H9 (cell line): ENCODE results near the gene PSMA4. TPM values are rescaled to one million over a fixed set of nuclear protein-coding genes. Genes with fewer than 3 reads are reported as not detected.

Experiments used
- DNase-seq: peaks from one replicate; pipeline ENCODE4 v3.0.0-alpha.2; 2017
- H2AFZ ChIP-seq: one replicate; pipeline ENCODE4 v1.6.1; 2013; ENCODE audit warnings: mild to moderate bottlenecking, low read length, control low read depth, moderate library complexity
- H2AK5ac ChIP-seq: 2 replicates; pipeline ENCODE4 v1.6.1; 2013; ENCODE audit warnings: low read length, control low read depth, mixed read lengths; ENCODE audit not compliant: insufficient read length
- H2BK120ac ChIP-seq: one replicate; pipeline ENCODE4 v1.6.1; 2013; ENCODE audit warnings: low read depth, mild to moderate bottlenecking, low read length, control low read depth, inconsistent platforms; ENCODE audit not compliant: poor library complexity, severe bottlenecking
- H2BK12ac ChIP-seq: 2 replicates; pipeline ENCODE4 v1.6.1; 2013; ENCODE audit warnings: low read length, control low read depth, mixed read lengths, low read depth; ENCODE audit not compliant: insufficient read length
- H2BK15ac ChIP-seq: 2 replicates; pipeline ENCODE4 v1.6.1; 2013; ENCODE audit warnings: low read depth, low read length, control low read depth
- H2BK20ac ChIP-seq: one replicate; pipeline ENCODE4 v1.6.1; 2013; ENCODE audit warnings: low read depth, mild to moderate bottlenecking, low read length, control low read depth, inconsistent platforms; ENCODE audit not compliant: poor library complexity, severe bottlenecking
- H2BK5ac ChIP-seq: 2 replicates; pipeline ENCODE4 v1.6.1; 2013; ENCODE audit warnings: low read length, control low read depth, mixed read lengths; ENCODE audit not compliant: insufficient read length
- H3K14ac ChIP-seq: 2 replicates; pipeline ENCODE4 v1.6.1; 2013; ENCODE audit warnings: low read length, control low read depth; ENCODE audit not compliant: insufficient read depth
- H3K18ac ChIP-seq: 2 replicates; pipeline ENCODE4 v1.6.1; 2013; ENCODE audit warnings: low read depth, mild to moderate bottlenecking, mixed read lengths, low read length, control low read depth; ENCODE audit not compliant: insufficient read length
- H3K23ac ChIP-seq: 2 replicates; pipeline ENCODE4 v1.6.1; 2013; ENCODE audit warnings: low read length, control low read depth, mixed read lengths, low read depth; ENCODE audit not compliant: insufficient read length
- H3K23me2 ChIP-seq: 2 replicates; pipeline ENCODE4 v1.6.1; 2013; ENCODE audit warnings: low read depth, mild to moderate bottlenecking, mixed read lengths, low read length, control low read depth; ENCODE audit not compliant: insufficient read length, poor library complexity, severe bottlenecking
- H3K27ac ChIP-seq: 2 replicates; pipeline ENCODE4 v1.5.1; 2013; ENCODE audit warnings: low read length, control low read depth, mixed read lengths, low read depth; ENCODE audit not compliant: insufficient read length
- H3K27me3 ChIP-seq: 2 replicates; pipeline ENCODE4 v1.6.1; 2013; ENCODE audit warnings: low read length, control low read depth, inconsistent platforms; ENCODE audit not compliant: insufficient read depth
- H3K4ac ChIP-seq: 2 replicates; pipeline ENCODE4 v1.6.1; 2013; ENCODE audit warnings: low read depth, mild to moderate bottlenecking, control low read depth, inconsistent platforms, low read length, moderate library complexity
- H3K4me1 ChIP-seq: 2 replicates; pipeline ENCODE4 v1.6.1; 2013; ENCODE audit warnings: low read length, control low read depth, inconsistent platforms; ENCODE audit not compliant: insufficient read depth
- H3K4me2 ChIP-seq: 2 replicates; pipeline ENCODE4 v1.6.1; 2013; ENCODE audit warnings: low read length, control low read depth, mixed read lengths; ENCODE audit not compliant: insufficient read length, insufficient read depth
- H3K56ac ChIP-seq: 2 replicates; pipeline ENCODE4 v1.6.1; 2013; ENCODE audit warnings: low read depth, mild to moderate bottlenecking, mixed read lengths, low read length, control low read depth; ENCODE audit not compliant: insufficient read length
- H3K79me1 ChIP-seq: 2 replicates; pipeline ENCODE4 v1.6.1; 2013; ENCODE audit warnings: low read depth, mild to moderate bottlenecking, moderate library complexity, low read length, control low read depth, inconsistent platforms; ENCODE audit not compliant: insufficient read depth, poor library complexity, severe bottlenecking
- H3K79me2 ChIP-seq: 2 replicates; pipeline ENCODE4 v1.6.1; 2013; ENCODE audit warnings: low read length, control low read depth, inconsistent platforms; ENCODE audit not compliant: insufficient read depth
- H3K9ac ChIP-seq: 2 replicates; pipeline ENCODE4 v1.6.1; 2013; ENCODE audit warnings: low read length, control low read depth, mixed read lengths; ENCODE audit not compliant: insufficient read length; ENCODE audit errors: extremely low read depth
- H3K9me3 ChIP-seq: one replicate; pipeline ENCODE4 v1.6.1; 2013; ENCODE audit warnings: low read depth, low read length, inconsistent platforms; ENCODE audit not compliant: control insufficient read depth
- H3T11ph ChIP-seq: one replicate; pipeline ENCODE4 v1.6.1; 2013; ENCODE audit warnings: mild to moderate bottlenecking, low read length, control low read depth, inconsistent platforms
- H4K20me1 ChIP-seq: one replicate; pipeline ENCODE4 v1.6.1; 2013; ENCODE audit not compliant: control insufficient read depth, insufficient read length, insufficient read depth
- H4K5ac ChIP-seq: 2 replicates; pipeline ENCODE4 v1.6.1; 2013; ENCODE audit warnings: low read depth, mild to moderate bottlenecking, mixed read lengths, low read length, control low read depth; ENCODE audit not compliant: insufficient read length
- H4K8ac ChIP-seq: replicated peaks from 2 replicates; pipeline ENCODE4 v1.6.1; 2013; ENCODE audit warnings: low read length, control low read depth, mixed read lengths, low read depth; ENCODE audit not compliant: insufficient read length
- H4K91ac ChIP-seq: 2 replicates; pipeline ENCODE4 v1.6.1; 2013; ENCODE audit warnings: low read depth, mild to moderate bottlenecking, moderate library complexity, mixed read lengths, low read length, control low read depth; ENCODE audit not compliant: insufficient read length
- H3K27ac Mint-ChIP-seq, 3 experiments: 2 replicates in 2 of 3; 3 replicates in 1 of 3; pipeline ENCODE4 v1.8.0; 2020 to 2021; ENCODE audit warnings: mixed read lengths in 3 of 3, mild to moderate bottlenecking in 1 of 3, moderate library complexity in 1 of 3
- H3K27me3 Mint-ChIP-seq: 2 replicates; pipeline ENCODE4 v1.8.0; 2021; ENCODE audit warnings: low read depth, mild to moderate bottlenecking, moderate library complexity, mixed read lengths
- H3K36me3 Mint-ChIP-seq, 3 experiments: 2 replicates in 2 of 3; 3 replicates in 1 of 3; pipeline ENCODE4 v1.8.0; 2020 to 2021; ENCODE audit warnings: low read depth in 3 of 3, mixed read lengths in 3 of 3; ENCODE audit not compliant: insufficient read depth in 1 of 3
- H3K4me1 Mint-ChIP-seq, 2 experiments: 2 replicates each; pipeline ENCODE4 v1.8.0; 2020; ENCODE audit warnings: mixed read lengths in 2 of 2
- H3K4me3 Mint-ChIP-seq, 2 experiments: 2 replicates in 1 of 2; 3 replicates in 1 of 2; pipeline ENCODE4 v1.8.0; 2020 to 2021; ENCODE audit warnings: mild to moderate bottlenecking in 2 of 2, mixed read lengths in 2 of 2, moderate library complexity in 1 of 2
- H3K9me3 Mint-ChIP-seq, 2 experiments: 2 replicates in 1 of 2; 3 replicates in 1 of 2; pipeline ENCODE4 v1.8.0; 2020; ENCODE audit warnings: mild to moderate bottlenecking in 2 of 2, mixed read lengths in 2 of 2, moderate library complexity in 1 of 2
- WGBS: extraction: QIAGEN DNeasy Blood & Tissue Kit; methylation state at CpG from one replicate; pipeline ENCODE4 v1.1.7; 2013; ENCODE audit warnings: missing lambda C conversion rate, low lambda C conversion rate, mixed read lengths; ENCODE audit not compliant: insufficient read length; ENCODE audit errors: extremely low coverage; 5-methylcytosine and 5-hydroxymethylcytosine counted together
- total RNA-seq: library from RNA; stranded (reverse); gene quantifications from 2 replicates; pipeline ENCODE4 v1.2.1, GENCODE V29; 2021
- TF ChIP-seq, protein P1 (sequence below): fragments of 200-600 bp; sonication (generic); conservative IDR thresholded peaks from 3 replicates; pipeline ENCODE4 v1.8.0; 2021; ENCODE audit warnings: antibody characterized with exemption, mild to moderate bottlenecking

The PSMA4 gene
- total RNA-seq, 1 experiment from 2014 or later, result 333 TPM

DNA sequence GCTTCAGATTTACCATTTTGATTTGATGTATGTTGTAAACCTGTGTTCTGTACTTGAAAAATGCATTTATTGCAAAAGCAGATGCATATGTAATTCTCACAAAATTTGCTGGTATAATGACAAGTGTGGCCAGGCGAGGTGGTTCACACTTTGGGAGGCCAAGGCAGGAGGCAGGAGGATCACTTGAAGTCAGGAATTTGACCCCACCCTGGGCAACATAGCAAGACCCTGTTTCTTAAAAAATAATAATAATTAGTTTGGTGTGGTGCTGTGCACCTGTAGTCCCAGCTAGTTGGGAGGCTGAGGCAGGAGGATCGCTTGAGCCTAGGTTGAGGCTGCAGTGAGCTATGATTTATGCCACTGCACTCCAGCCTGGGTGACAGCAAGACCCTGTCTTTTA, 37.6 kb upstream of the PSMA4 start:
- Histone ChIP-seq H3T11ph (no peak overlapping the region), H2BK12ac (no peak overlapping the region), H3K23ac (no peak overlapping the region), H2BK5ac (no peak overlapping the region), H3K14ac (no peak overlapping the region), H3K27ac (no peak overlapping the region), H2AFZ (no peak overlapping the region), H2BK120ac (no peak overlapping the region), H3K18ac (no peak overlapping the region), H4K20me1 (no peaks in the 10 kb centered on the region), H3K9ac (no peak overlapping the region), H4K5ac (no peak overlapping the region), H3K79me1 (no peaks in the 10 kb centered on the region), H2AK5ac (no peak overlapping the region), H3K4me2 (no peak overlapping the region), H2BK20ac (no peak overlapping the region), H3K4me1 (no peaks in the 10 kb centered on the region), H3K9me3 (no peaks in the 10 kb centered on the region), H4K91ac (no peak overlapping the region), H3K79me2 (no peaks in the 10 kb centered on the region; the same call in 1 of the 2 replicates), H3K23me2 (peaks cover 5% of the 10 kb centered on the region), H3K27me3 (no peaks in the 10 kb centered on the region), H3K56ac (no peak overlapping the region), H4K8ac (no peak overlapping the region), H3K4ac (no peak overlapping the region), H2BK15ac (no peak overlapping the region)
- Mint-ChIP-seq H3K4me3 (no peak overlapping the region), H3K9me3 (peaks cover 6 to 12% of the 10 kb centered on the region in 2 experiments), H3K27ac (no peak overlapping the region), H3K36me3 (peaks cover 28 to 42% (median 40%) of the 10 kb centered on the region in 3 experiments), H3K4me1 (peaks cover 3 to 4% of the 10 kb centered on the region in 2 experiments; a peak in 2 of 4 replicates), H3K27me3 (peaks cover 6% of the 10 kb centered on the region)
- TF ChIP-seq, protein P1, sequence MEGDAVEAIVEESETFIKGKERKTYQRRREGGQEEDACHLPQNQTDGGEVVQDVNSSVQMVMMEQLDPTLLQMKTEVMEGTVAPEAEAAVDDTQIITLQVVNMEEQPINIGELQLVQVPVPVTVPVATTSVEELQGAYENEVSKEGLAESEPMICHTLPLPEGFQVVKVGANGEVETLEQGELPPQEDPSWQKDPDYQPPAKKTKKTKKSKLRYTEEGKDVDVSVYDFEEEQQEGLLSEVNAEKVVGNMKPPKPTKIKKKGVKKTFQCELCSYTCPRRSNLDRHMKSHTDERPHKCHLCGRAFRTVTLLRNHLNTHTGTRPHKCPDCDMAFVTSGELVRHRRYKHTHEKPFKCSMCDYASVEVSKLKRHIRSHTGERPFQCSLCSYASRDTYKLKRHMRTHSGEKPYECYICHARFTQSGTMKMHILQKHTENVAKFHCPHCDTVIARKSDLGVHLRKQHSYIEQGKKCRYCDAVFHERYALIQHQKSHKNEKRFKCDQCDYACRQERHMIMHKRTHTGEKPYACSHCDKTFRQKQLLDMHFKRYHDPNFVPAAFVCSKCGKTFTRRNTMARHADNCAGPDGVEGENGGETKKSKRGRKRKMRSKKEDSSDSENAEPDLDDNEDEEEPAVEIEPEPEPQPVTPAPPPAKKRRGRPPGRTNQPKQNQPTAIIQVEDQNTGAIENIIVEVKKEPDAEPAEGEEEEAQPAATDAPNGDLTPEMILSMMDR, result no peak
- no peak for DNase-seq
- WGBS, result no CpG with 5 or more reads among the region's 2 CpGs
